IPS-18a (cell line): ENCODE measurements around the gene POLR3A.

Source experiments
- H3K27ac ChIP-seq: one replicate; pipeline ENCODE4 v1.5.1; 2013; ENCODE audit warnings: low read length
- H3K27me3 ChIP-seq: one replicate; pipeline ENCODE4 v1.6.1; 2013; ENCODE audit warnings: mild to moderate bottlenecking, low read length; ENCODE audit not compliant: control insufficient read depth, insufficient read depth
- H3K36me3 ChIP-seq: one replicate; pipeline ENCODE4 v1.6.1; 2013; ENCODE audit warnings: low read depth, low read length; ENCODE audit not compliant: control insufficient read depth
- H3K4me1 ChIP-seq: one replicate; pipeline ENCODE4 v1.6.1; 2013; ENCODE audit warnings: low read depth, low read length; ENCODE audit not compliant: control insufficient read depth
- H3K4me3 ChIP-seq: one replicate; pipeline ENCODE4 v1.5.1; 2013; ENCODE audit warnings: low read length
- H3K9ac ChIP-seq: one replicate; pipeline ENCODE4 v1.6.1; 2013; ENCODE audit warnings: mild to moderate bottlenecking, low read length, moderate library complexity
- H3K9me3 ChIP-seq: one replicate; pipeline ENCODE4 v1.6.1; 2013; ENCODE audit warnings: low read depth, low read length; ENCODE audit not compliant: control insufficient read depth

The POLR3A gene

DNA sequence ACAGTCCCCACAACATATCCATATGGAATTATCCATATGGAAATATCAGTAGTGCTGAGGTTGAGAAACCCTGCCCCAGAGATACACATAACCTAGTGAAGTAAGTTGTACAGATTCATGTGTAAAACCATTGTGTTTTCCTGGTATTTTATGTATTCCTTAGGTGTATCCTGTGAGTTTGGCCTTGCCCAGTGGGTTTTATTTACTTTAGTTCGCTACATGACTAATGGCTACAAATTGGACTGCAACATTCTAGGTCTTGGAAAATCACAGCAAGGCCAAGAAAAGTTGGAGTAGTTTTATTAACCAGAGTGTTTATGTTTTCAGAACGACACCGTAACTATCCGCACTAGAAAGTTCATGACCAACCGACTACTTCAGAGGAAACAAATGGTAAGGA is 5.7 kb upstream of the POLR3A start:
- H3K9me3 ChIP-seq: no peaks in the 10 kb centered on the region
- peaks cover 54% of the 10 kb centered on the region for H3K36me3 ChIP-seq
- peak overlapping the region; percentile 81 for H3K27ac ChIP-seq
- H3K9ac ChIP-seq: peak overlapping the region; percentile 89
- H3K27me3 ChIP-seq: no peaks in the 10 kb centered on the region
- H3K4me1 ChIP-seq: peaks cover 37% of the 10 kb centered on the region
- peak overlapping the region; percentile 92 for H3K4me3 ChIP-seq

DNA sequence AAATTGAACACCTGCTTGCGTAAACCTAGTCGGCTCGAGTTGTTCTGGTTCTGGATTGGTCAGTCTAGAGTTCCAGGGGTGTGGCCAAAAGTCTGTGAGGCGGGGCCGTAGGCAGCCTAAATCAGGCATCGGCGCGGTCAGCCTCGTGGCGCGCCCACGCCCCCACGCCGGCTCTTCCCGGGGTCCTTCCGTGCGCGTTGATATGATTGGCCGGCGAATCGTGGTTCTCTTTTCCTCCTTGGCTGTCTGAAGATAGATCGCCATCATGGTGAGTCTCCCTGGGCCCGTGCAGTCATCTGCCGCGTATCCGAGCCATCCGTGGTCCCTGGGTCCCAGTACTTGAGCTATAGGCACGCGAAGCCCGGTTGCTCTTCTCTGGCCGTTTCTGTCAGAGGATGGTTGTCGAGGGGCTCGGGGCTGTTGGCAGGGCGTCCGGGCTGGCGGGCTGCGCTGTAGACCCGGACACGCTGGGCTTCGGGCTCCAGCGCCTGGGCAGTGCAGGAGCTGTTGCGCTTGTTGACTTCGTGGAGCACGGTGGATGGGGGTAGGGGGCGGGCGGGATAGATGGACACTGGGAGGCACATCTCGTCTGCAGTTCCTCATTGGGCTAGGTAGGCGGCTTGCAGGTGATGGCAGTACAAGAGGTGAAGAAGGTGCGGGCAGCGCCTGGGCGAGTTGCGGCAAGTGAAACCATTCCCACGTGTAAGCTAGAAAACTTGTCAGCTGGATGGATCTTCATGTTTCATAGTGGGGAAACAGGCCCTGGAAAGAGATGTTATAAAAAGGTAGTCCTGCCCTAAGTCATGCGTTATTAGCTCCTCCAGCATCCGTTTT is 4.5 kb upstream of the POLR3A start, which contains the start of gene RPS24:
RPS24 (plus strand) TSS at position 227 of the 834 bp plus-strand sequence; CDS start at position 266, 39 bp downstream.
- no peaks in the 10 kb centered on the region for H3K9me3 ChIP-seq
- peaks cover 26% of the 10 kb centered on the region for H3K4me1 ChIP-seq
- H3K27me3 ChIP-seq: no peaks in the 10 kb centered on the region
- H3K4me3 ChIP-seq: peak within 1 kb of the TSS; percentile 92
- H3K9ac ChIP-seq: peak within 1 kb of the TSS; percentile 89
- H3K27ac ChIP-seq: peak within 1 kb of the TSS; percentile 81
- peaks cover 42% of the 10 kb centered on the region for H3K36me3 ChIP-seq

DNA sequence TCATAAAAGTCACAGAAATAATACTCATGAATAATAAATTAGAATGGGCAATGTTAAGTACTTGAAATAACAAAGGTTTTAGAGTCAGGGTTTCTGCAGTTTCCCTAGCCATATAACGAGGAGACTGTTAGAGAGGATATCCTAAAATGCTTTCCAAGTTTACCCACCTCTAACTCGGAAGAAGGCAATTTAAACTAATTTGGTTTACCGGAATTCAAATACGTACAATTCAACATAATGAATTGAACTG is 4.0 kb upstream of the POLR3A start:
- H3K4me3 ChIP-seq: peak overlapping the region; percentile 92
- peak overlapping the region; percentile 89 for H3K9ac ChIP-seq
- no peaks in the 10 kb centered on the region for H3K9me3 ChIP-seq
- H3K27me3 ChIP-seq: no peaks in the 10 kb centered on the region
- peaks cover 24% of the 10 kb centered on the region for H3K4me1 ChIP-seq
- no peak overlapping the region for H3K27ac ChIP-seq
- H3K36me3 ChIP-seq: peaks cover 37% of the 10 kb centered on the region

DNA sequence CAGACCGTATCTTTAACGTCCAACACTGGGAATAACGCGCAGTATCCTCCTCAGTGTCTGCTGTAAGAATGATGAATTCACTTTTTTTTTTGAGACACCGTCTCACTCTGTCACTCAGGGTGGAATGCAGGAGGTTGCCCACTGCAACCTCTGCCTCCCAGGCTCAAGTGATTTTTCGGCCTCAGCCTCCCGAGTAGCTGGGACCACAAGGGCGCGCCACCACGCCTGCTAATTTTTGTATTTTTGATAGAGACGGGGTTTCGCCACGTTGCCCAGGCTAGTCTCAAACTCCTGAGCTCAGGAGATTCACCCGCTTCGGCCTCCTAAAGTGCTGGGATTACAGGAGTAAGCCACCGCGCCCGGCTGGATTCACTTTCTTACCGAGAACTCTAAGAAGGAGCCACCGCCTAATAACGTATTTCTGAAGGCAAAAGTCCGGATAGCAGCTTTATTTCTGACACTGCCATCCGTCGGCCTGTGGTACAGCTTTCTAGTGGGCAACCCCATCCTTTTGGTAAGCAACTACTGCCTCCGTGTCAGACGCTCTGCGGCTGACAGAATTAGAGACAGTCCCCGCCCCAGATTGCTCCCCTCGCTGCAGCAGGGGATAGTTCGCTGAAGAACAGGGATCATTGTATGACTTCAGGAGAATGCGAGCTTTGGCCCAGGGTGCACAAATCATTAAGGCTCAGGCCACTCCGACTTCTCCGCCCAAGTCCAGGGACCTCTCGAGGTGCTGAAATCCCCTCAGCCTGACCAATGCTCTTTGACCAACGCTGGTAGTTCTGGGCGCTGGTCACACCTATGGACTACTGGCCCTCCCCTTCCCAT is 662 bp downstream of the POLR3A start:
- Histone ChIP-seq H3K4me3 (peak overlapping the region; percentile 96), H3K27ac (peak overlapping the region; percentile 67), H3K27me3 (no peaks in the 10 kb centered on the region), H3K36me3 (peaks cover 26% of the 10 kb centered on the region), H3K4me1 (peaks cover 3% of the 10 kb centered on the region), H3K9ac (peak overlapping the region; percentile 93), H3K9me3 (no peaks in the 10 kb centered on the region)

DNA sequence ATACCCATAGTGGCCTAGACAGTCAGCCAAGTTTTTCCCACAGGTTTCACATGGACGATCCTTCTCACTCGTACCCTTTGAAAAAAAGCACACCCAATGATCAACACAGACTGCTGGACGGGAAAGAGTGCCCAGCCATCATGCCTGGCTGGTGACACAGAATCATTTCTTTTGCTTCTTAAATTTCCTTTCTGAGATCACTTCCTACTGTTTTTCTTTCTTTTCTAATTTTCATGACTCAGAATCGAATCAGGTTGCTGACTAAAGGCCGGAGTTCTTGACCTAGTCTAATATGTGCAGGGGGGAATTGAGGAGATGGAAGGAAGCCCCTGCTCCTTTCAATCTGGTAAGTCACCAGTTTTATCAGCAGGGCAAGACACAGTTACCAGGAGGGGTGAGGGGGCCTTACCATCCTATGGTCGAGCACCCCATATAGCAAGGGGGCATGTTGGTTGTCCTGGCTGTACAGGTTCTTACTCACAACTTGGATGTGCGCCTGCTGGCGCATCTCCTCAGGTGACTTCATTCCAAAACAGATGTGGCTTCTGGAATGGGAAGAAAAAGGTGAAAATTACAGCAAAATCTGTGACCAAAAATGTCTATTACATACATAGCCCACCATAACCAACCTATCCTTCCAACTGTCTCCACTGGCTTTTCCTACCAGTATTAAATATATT is 3.5 kb downstream of the POLR3A start:
- Histone ChIP-seq H3K4me1 (peaks cover 3% of the 10 kb centered on the region), H3K27ac (no peak overlapping the region), H3K9me3 (no peaks in the 10 kb centered on the region), H3K36me3 (peaks cover 53% of the 10 kb centered on the region), H3K27me3 (no peaks in the 10 kb centered on the region), H3K4me3 (no peak overlapping the region), H3K9ac (no peak overlapping the region)

DNA sequence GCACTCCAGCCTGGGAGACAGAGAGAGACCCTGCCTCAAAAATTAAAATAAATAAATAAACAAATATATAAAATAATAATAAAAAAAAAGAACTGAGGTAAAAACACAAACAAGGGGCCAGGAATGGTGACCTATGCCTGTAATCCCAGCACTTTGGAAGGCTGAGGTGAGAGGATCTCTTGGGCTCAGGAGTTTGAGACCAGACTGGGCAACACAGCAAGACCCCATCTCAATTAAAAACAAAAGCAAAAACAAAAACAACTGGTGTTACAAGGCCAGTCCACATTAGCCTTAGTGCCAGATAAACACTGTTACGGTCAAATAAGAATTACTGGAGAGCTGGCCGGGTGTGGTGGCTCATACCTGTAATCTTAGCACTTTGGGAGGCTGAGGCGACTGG is 5.6 kb downstream of the POLR3A start:
- Histone ChIP-seq H3K9me3 (no peaks in the 10 kb centered on the region), H3K4me3 (no peak overlapping the region), H3K9ac (no peak overlapping the region), H3K27ac (no peak overlapping the region), H3K36me3 (peaks cover 72% of the 10 kb centered on the region), H3K4me1 (peaks cover 3% of the 10 kb centered on the region), H3K27me3 (no peaks in the 10 kb centered on the region)

DNA sequence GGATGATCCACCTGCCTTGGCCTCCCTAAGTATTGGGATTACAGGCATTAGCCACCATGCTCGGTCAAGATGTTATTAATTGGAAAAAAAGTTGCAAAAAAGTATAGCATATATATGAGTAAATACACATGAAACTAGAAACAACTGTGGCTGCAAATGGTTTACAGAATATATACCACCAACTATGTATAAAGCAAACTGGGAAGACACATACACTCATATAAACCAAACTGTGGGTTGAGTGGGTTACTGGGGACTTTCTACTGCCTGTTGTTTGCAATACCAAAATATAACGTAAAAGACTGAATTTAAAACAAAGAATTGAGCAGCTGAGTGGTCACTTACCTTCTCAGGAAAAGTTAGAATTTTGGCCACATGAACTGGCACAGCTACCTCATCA is 8.1 kb downstream of the POLR3A start:
- Histone ChIP-seq H3K36me3 (peaks cover 95% of the 10 kb centered on the region), H3K9me3 (no peaks in the 10 kb centered on the region), H3K27ac (no peak overlapping the region), H3K4me1 (no peaks in the 10 kb centered on the region), H3K9ac (no peak overlapping the region), H3K4me3 (no peak overlapping the region), H3K27me3 (no peaks in the 10 kb centered on the region)

DNA sequence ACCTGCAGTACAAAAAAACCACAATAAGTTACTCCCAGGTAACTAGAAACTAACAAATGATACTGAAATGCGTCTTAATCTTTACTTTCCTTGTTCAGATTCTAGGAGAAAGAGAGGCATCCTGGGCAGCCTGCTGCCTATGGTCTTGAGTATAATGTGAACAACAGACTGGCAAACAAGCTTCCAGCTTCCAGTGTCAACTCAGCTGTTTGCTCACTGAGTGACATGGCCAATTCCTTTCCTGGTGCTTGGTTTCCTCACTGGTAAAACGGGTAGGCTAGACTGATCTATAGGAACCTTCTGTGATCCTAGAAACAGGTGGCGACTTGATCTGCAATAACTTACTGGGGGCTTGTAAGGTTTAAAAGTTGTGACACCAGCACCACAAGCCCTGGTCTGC is 10.1 kb downstream of the POLR3A start:
- H3K9me3 ChIP-seq: no peaks in the 10 kb centered on the region
- H3K27me3 ChIP-seq: no peaks in the 10 kb centered on the region
- H3K4me1 ChIP-seq: no peaks in the 10 kb centered on the region
- no peak overlapping the region for H3K27ac ChIP-seq
- H3K36me3 ChIP-seq: peaks cover 93% of the 10 kb centered on the region
- no peak overlapping the region for H3K9ac ChIP-seq
- no peak overlapping the region for H3K4me3 ChIP-seq

DNA sequence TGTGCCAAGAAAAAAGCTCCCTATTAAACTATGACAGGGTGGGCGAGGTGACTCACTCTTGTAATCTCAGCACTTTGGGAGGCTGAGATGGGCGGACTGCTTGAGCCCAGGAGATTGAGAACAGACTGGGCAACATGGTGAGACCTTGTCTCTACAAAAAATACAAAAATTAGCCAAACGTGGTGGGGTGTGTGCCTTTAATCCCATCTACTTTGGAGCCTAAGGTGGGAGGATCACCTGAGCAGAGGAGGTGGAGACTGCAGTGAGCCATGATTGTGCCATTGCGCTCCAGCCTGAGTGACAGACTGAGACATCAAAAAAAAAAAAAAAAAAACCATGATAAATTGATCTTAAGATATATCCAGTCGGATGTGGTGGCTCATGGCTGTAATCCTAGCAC is 11.5 kb downstream of the POLR3A start:
- Histone ChIP-seq H3K27ac (no peak overlapping the region), H3K4me3 (no peak overlapping the region), H3K27me3 (no peaks in the 10 kb centered on the region), H3K9ac (no peak overlapping the region), H3K4me1 (no peaks in the 10 kb centered on the region), H3K9me3 (no peaks in the 10 kb centered on the region), H3K36me3 (peaks cover 94% of the 10 kb centered on the region)

DNA sequence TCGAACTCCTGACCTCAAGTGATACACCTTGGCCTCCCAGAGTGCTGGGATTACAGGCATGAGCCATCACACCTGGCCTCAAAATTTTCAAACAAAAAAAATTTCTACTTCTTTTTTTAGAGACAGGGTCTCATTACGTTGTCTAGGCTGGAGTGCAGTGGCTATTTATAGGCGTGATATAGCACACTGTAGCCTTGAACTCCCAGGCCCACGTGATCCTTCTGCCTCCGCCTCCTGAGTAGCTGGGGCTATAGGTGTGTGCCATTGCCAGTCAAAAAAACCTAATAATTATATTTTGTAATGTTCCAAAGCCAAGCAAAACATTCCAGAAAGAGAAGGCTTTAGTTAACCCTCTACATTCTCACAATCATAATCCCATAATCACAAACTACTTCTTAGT is 13.8 kb downstream of the POLR3A start:
- H3K4me1 ChIP-seq: no peaks in the 10 kb centered on the region
- H3K36me3 ChIP-seq: peaks cover 94% of the 10 kb centered on the region

DNA sequence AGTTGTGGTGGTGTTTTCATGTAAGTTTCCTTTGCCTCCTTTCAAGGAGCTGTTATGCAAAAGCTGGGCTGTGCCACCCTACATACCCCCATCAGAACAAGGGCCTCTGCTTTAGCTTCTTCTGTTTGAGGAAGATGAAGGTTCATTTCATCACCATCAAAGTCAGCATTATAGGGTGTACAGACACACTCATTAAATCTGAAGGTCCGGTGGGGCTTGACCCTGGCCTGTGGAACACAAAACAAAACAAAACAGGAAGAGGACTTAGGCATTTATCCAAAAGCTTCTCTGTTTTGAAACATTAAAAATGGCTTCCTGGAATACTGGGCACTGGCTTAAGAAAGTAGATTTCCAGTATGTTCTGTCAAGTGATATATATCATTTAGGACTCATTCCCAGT is 15.8 kb downstream of the POLR3A start:
- no peak overlapping the region for H3K9ac ChIP-seq
- H3K9me3 ChIP-seq: no peaks in the 10 kb centered on the region
- H3K4me3 ChIP-seq: no peak overlapping the region
- H3K27me3 ChIP-seq: no peaks in the 10 kb centered on the region
- no peaks in the 10 kb centered on the region for H3K4me1 ChIP-seq
- H3K27ac ChIP-seq: no peak overlapping the region
- H3K36me3 ChIP-seq: peaks cover 93% of the 10 kb centered on the region

More for the DNA sequence above, 13.8 kb downstream of the POLR3A start:
- Histone ChIP-seq H3K9ac (no peak overlapping the region), H3K9me3 (no peaks in the 10 kb centered on the region), H3K27me3 (no peaks in the 10 kb centered on the region), H3K4me3 (no peak overlapping the region), H3K27ac (no peak overlapping the region)
